Endodermal cell (in vitro differentiated cells): ENCODE measurements around the gene PDCD5. TPM values are rescaled to one million over a fixed set of nuclear protein-coding genes. Genes with fewer than 3 reads are reported as not detected.

Experiments
- DNase-seq: peaks from one replicate; pipeline ENCODE4 v3.0.0-alpha.2; 2017
- H3K27ac ChIP-seq: 2 replicates; pipeline ENCODE4 v1.5.1; 2013; ENCODE audit warnings: mild to moderate bottlenecking, low read depth, low read length, moderate library complexity
- H3K27me3 ChIP-seq: 2 replicates; pipeline ENCODE4 v1.6.1; 2013; ENCODE audit warnings: mild to moderate bottlenecking, low read length, moderate library complexity; ENCODE audit not compliant: insufficient read depth, control insufficient read depth, poor library complexity, severe bottlenecking
- H3K36me3 ChIP-seq: 2 replicates; pipeline ENCODE4 v1.7.0; 2013; ENCODE audit warnings: mild to moderate bottlenecking, low read length, moderate library complexity; ENCODE audit not compliant: control insufficient read depth, insufficient read depth
- H3K4me1 ChIP-seq: one replicate; pipeline ENCODE4 v1.7.0; 2013; ENCODE audit warnings: low read length; ENCODE audit not compliant: control insufficient read depth, insufficient read depth
- H3K4me3 ChIP-seq: 2 replicates; pipeline ENCODE4 v1.5.1; 2013; ENCODE audit warnings: mild to moderate bottlenecking, low read length, moderate library complexity
- H3K9ac ChIP-seq: 2 replicates; pipeline ENCODE4 v1.6.1; 2013; ENCODE audit warnings: mild to moderate bottlenecking, low read length, moderate library complexity; ENCODE audit not compliant: poor library complexity, severe bottlenecking; ENCODE audit errors: extremely low read depth
- H3K9me3 ChIP-seq: 2 replicates; pipeline ENCODE4 v1.6.1; 2013; ENCODE audit warnings: mild to moderate bottlenecking, low read length, moderate library complexity; ENCODE audit not compliant: control insufficient read depth
- H3K27ac Mint-ChIP-seq: 2 replicates; pipeline ENCODE4 v1.8.0; 2020; ENCODE audit warnings: mixed read lengths
- H3K27me3 Mint-ChIP-seq: 2 replicates; pipeline ENCODE4 v1.8.0; 2021; ENCODE audit warnings: mild to moderate bottlenecking, mixed read lengths; ENCODE audit not compliant: insufficient read depth
- H3K36me3 Mint-ChIP-seq: 2 replicates; pipeline ENCODE4 v1.8.0; 2020; ENCODE audit warnings: low read depth, mixed read lengths
- H3K4me1 Mint-ChIP-seq: 2 replicates; pipeline ENCODE4 v1.8.0; 2020; ENCODE audit warnings: mixed read lengths
- H3K4me3 Mint-ChIP-seq: 2 replicates; pipeline ENCODE4 v1.8.0; 2020; ENCODE audit warnings: mild to moderate bottlenecking, moderate library complexity, mixed read lengths
- H3K9me3 Mint-ChIP-seq: 2 replicates; pipeline ENCODE4 v1.8.0; 2020; ENCODE audit warnings: mild to moderate bottlenecking, mixed read lengths
- WGBS, 2 experiments: methylation state at CpG; one replicate each; pipeline versions ENCODE4 v1.1.5 to v1.1.7; 2013; ENCODE audit warnings: missing lambda C conversion rate in 2 of 2, mixed read lengths in 1 of 2; ENCODE audit not compliant: insufficient coverage in 1 of 2, insufficient read length in 1 of 2; 5-methylcytosine and 5-hydroxymethylcytosine counted together
- long read RNA-seq, 4 experiments: library from polyadenylated mRNA in 2 of 4; library from RNA in 1 of 4; library from capped mRNA in 1 of 4; stranded (forward) in 3 of 4; unstranded in 1 of 4; transcript quantifications; one replicate each; pipeline ENCODE4 v2.0.0, GENCODE V29; 2020 to 2021; ENCODE audit warnings: inconsistent platforms in 1 of 4
- polyA plus RNA-seq, 2 experiments: library from polyadenylated mRNA; stranded (reverse); fragments of 50-300 nt; gene quantifications; one replicate each; pipeline ENCODE4 v1.2.3, GENCODE V29; 2013
- total RNA-seq, 2 donors: library from RNA; stranded (reverse); fragmentation: NEBNext Ultra II Directional in 1 of 2; extraction: Animal tissue kit (Norgen Biotek cat#: 25700) in 1 of 2; gene quantifications; 2 replicates in 1 of 2; 3 replicates in 1 of 2; pipeline ENCODE4 v1.2.1, GENCODE V29; 2021
- TF ChIP-seq, protein P1 (sequence below): fragments of 200-600 bp; sonication (generic); conservative IDR thresholded peaks from 2 replicates; pipeline ENCODE4 v1.5.0; 2021; ENCODE audit warnings: antibody characterized with exemption, mild to moderate bottlenecking

PDCD5 gene, protein sequence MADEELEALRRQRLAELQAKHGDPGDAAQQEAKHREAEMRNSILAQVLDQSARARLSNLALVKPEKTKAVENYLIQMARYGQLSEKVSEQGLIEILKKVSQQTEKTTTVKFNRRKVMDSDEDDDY
- total RNA-seq: 100 to 1,000 TPM; 100 to 102 TPM
- polyA plus RNA-seq (2013, experiment 1 of 2): 107 TPM
- 111 TPM for polyA plus RNA-seq (2013, experiment 2 of 2)
- long read RNA-seq, experiment 1, transcript PDCD5-207 (6 exons, 699 nt): major isoform, 36 of 45 reads
- long read RNA-seq, experiment 1, partial matches to known transcripts: 3 of 45 reads
- long read RNA-seq, experiment 1, other reads (novel, unspliced or antisense): 5 of 45 reads
- long read RNA-seq, experiment 2, transcript PDCD5-207 (6 exons, 699 nt): major isoform, 47 of 71 reads
- long read RNA-seq, experiment 2, partial matches to known transcripts: 15 of 71 reads
- long read RNA-seq, experiment 2, other reads (novel, unspliced or antisense): 5 of 71 reads
- long read RNA-seq, experiment 3, transcript PDCD5-207 (6 exons, 699 nt): major isoform, 55 of 66 reads
- long read RNA-seq, experiment 3, partial matches to known transcripts: 4 of 66 reads
- long read RNA-seq, experiment 3, other reads (novel, unspliced or antisense): 4 of 66 reads
- long read RNA-seq, experiment 4, partial matches to known transcripts: 1 of 6 reads
- long read RNA-seq, experiment 4, other reads (novel, unspliced or antisense): 1 of 6 reads

DNA sequence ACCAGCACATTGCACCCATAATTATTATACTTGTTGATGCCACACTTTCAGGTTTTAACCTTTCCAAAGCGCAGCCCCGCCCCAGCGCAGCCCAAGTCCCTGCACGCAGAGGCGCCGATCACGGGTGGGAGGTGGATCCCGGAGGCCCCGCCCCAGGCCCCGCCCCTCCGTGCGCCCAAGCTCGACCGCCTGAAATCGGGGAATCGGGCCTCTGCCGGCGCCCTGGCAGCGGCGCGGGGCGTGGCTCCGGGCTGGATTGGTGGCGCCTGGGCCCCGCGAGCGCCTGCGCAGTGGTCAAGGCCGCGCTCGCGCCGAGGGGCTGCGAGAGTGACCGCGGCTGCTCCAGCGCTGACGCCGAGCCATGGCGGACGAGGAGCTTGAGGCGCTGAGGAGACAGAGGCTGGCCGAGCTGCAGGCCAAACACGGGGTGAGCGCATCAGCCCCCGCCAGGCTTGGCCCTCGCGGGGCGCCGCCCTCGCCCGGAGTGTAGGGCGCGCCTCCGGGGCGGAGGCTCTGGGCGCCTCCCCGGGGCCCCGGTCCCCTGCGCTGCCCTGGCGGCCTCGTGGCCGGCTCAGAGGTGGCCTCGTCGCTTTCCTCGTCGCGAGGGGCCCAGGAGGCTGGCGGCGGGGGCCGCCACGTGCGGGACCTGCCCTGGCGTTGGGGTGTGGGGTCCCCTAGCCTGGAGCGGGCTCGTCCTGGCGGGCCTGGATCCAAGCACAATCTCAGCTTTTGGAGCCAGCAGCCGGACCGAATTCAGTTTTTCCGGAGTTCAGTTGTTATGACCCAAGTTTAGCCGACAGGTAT, at the start of gene PDCD5:
PDCD5 (plus strand) TSS at position 290 of the 804 bp plus-strand sequence; CDS start at position 362, 72 bp downstream.
- peak within 1 kb of the TSS; percentile 32 for H3K27ac ChIP-seq
- peaks cover 36% of the 10 kb centered on the region for H3K36me3 ChIP-seq
- H3K27me3 Mint-ChIP-seq: peaks cover 30% of the 10 kb centered on the region
- TF ChIP-seq, protein P1, sequence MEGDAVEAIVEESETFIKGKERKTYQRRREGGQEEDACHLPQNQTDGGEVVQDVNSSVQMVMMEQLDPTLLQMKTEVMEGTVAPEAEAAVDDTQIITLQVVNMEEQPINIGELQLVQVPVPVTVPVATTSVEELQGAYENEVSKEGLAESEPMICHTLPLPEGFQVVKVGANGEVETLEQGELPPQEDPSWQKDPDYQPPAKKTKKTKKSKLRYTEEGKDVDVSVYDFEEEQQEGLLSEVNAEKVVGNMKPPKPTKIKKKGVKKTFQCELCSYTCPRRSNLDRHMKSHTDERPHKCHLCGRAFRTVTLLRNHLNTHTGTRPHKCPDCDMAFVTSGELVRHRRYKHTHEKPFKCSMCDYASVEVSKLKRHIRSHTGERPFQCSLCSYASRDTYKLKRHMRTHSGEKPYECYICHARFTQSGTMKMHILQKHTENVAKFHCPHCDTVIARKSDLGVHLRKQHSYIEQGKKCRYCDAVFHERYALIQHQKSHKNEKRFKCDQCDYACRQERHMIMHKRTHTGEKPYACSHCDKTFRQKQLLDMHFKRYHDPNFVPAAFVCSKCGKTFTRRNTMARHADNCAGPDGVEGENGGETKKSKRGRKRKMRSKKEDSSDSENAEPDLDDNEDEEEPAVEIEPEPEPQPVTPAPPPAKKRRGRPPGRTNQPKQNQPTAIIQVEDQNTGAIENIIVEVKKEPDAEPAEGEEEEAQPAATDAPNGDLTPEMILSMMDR: no peak
- H3K27ac Mint-ChIP-seq: peak within 1 kb of the TSS; percentile 85
- 0% methylated on average over 13 to 81 of the region's 81 CpGs for WGBS, 2 experiments
- H3K9ac ChIP-seq: peak within 1 kb of the TSS; percentile 74
- peak; percentile 96 for DNase-seq
- peaks cover 18% of the 10 kb centered on the region for H3K27me3 ChIP-seq
- H3K9me3 ChIP-seq: no peaks in the 10 kb centered on the region
- H3K36me3 Mint-ChIP-seq: peaks cover 29% of the 10 kb centered on the region
- H3K9me3 Mint-ChIP-seq: no peaks in the 10 kb centered on the region
- peaks cover 7% of the 10 kb centered on the region for H3K4me1 Mint-ChIP-seq
- peak within 1 kb of the TSS; percentile 97 for H3K4me3 ChIP-seq
- H3K4me3 Mint-ChIP-seq: peak within 1 kb of the TSS; percentile 83
- peaks cover 4% of the 10 kb centered on the region for H3K4me1 ChIP-seq

DNA sequence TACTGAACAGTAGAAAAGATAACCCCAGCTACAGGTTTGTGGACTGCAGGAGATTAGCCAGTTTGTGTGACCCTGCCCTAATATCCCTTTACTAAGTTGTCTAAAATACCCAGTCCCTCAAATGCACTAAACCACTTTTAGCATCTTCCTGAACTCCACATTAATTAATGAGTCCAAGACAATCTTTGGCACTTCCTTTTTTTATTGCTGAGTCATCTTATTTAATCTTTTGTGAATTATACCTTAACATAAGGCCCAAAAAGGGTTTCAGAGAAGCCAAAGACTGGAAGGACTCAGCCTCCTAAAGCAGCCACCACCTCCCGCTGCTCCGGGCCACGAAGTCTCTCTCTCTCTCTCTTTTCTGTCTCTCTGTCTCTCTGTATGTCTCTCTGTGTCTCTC, 48.8 kb upstream of the PDCD5 start:
- TF ChIP-seq, protein P1: no peak
- H3K36me3 ChIP-seq: no peaks in the 10 kb centered on the region
- Mint-ChIP-seq H3K9me3 (peaks cover 44% of the 10 kb centered on the region), H3K27me3 (no peaks in the 10 kb centered on the region), H3K36me3 (no peaks in the 10 kb centered on the region), H3K4me3 (no peak overlapping the region), H3K27ac (no peak overlapping the region), H3K4me1 (no peaks in the 10 kb centered on the region)
- peaks cover 10% of the 10 kb centered on the region for H3K9me3 ChIP-seq
- no peak overlapping the region for H3K27ac ChIP-seq
- H3K4me1 ChIP-seq: no peaks in the 10 kb centered on the region
- no peak overlapping the region for H3K4me3 ChIP-seq
- WGBS, 2 experiments: 89 to 93% methylated on average over 3 of the region's 3 CpGs
- no peak for DNase-seq
- no peaks in the 10 kb centered on the region for H3K27me3 ChIP-seq
- H3K9ac ChIP-seq: no peak overlapping the region

DNA sequence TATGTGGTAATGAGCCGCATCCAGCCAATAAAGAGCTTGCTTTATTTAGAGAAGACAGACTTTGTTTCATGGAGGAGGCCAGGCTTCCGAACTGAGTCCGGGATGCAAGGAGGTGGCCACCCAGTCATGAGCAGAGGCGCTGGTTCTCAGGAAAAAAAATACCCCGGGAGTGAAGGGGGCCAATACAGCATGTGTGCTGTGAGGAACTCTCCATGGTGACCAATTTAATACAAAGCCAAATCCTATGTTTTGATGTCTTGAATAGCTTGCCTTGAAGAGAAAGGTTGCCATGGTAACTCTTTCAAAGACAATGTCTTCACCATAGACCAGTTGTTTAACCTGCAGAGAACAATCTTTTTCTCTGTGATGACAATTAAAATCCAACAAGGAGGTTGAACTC, 43.4 kb upstream of the PDCD5 start:
- H3K36me3 ChIP-seq: no peaks in the 10 kb centered on the region
- no peak overlapping the region for H3K9ac ChIP-seq
- no peak overlapping the region for H3K27ac Mint-ChIP-seq
- H3K9me3 Mint-ChIP-seq: peaks cover 28% of the 10 kb centered on the region
- no peaks in the 10 kb centered on the region for H3K27me3 ChIP-seq
- TF ChIP-seq, protein P1: no peak
- no peaks in the 10 kb centered on the region for H3K4me1 ChIP-seq
- no peaks in the 10 kb centered on the region for H3K36me3 Mint-ChIP-seq
- no peak for DNase-seq
- H3K4me3 Mint-ChIP-seq: no peak overlapping the region
- 72 to 78% methylated on average over 4 to 5 of the region's 5 CpGs for WGBS, 2 experiments
- H3K4me3 ChIP-seq: no peak overlapping the region
- H3K9me3 ChIP-seq: peaks cover 10% of the 10 kb centered on the region
- no peaks in the 10 kb centered on the region for H3K27me3 Mint-ChIP-seq
- H3K27ac ChIP-seq: peak overlapping the region; percentile 53
- H3K4me1 Mint-ChIP-seq: no peaks in the 10 kb centered on the region
